GM18526 (cell line): ENCODE data around the gene NAALADL2.

Experiments used
- POLR2A ChIP-seq: IDR thresholded peaks from 3 replicates; pipeline ENCODE4 v1.6.1; 2011; ENCODE audit not compliant: insufficient read length; ENCODE audit errors: extremely low read depth

The NAALADL2 gene

GRCh38 chr3:175118382-175118941, 259.3 kb downstream of the NAALADL2 start:
- no peak for TF ChIP-seq POLR2A

- TF ChIP-seq POLR2A: no peak
These were observed 262.1 kb downstream of the NAALADL2 start for GRCh38 chr3:175121225-175121624.

- no peak for TF ChIP-seq POLR2A
These were observed 268.0 kb downstream of the NAALADL2 start for GRCh38 chr3:175127075-175127662.

- TF ChIP-seq POLR2A: no peak
These were observed 270.0 kb downstream of the NAALADL2 start for GRCh38 chr3:175129126-175129525.

- no peak for TF ChIP-seq POLR2A
These were observed 270.4 kb downstream of the NAALADL2 start for GRCh38 chr3:175129571-175129970.

GRCh38 chr3:175144368-175144767, 285.2 kb downstream of the NAALADL2 start:
- TF ChIP-seq POLR2A: no peak

- TF ChIP-seq POLR2A: no peak
These were observed 287.1 kb downstream of the NAALADL2 start for GRCh38 chr3:175146258-175146657.

GRCh38 chr3:175149675-175150074, 290.5 kb downstream of the NAALADL2 start:
- no peak for TF ChIP-seq POLR2A

- TF ChIP-seq POLR2A: no peak
These were observed 291.8 kb downstream of the NAALADL2 start for GRCh38 chr3:175150812-175151401.

- no peak for TF ChIP-seq POLR2A
These were observed 294.5 kb downstream of the NAALADL2 start for GRCh38 chr3:175153595-175153994.

GRCh38 chr3:175155172-175155571, 296.0 kb downstream of the NAALADL2 start:
- TF ChIP-seq POLR2A: no peak

GRCh38 chr3:175159202-175159601, 300.1 kb downstream of the NAALADL2 start:
- TF ChIP-seq POLR2A: no peak

GRCh38 chr3:175161291-175161690, 302.2 kb downstream of the NAALADL2 start:
- TF ChIP-seq POLR2A: no peak

GRCh38 chr3:175163686-175164085, 304.6 kb downstream of the NAALADL2 start:
- TF ChIP-seq POLR2A: no peak

GRCh38 chr3:175176556-175176955, 317.4 kb downstream of the NAALADL2 start:
- TF ChIP-seq POLR2A: no peak

GRCh38 chr3:175179055-175179454, 319.9 kb downstream of the NAALADL2 start:
- no peak for TF ChIP-seq POLR2A

- TF ChIP-seq POLR2A: no peak
These were observed 325.3 kb downstream of the NAALADL2 start for GRCh38 chr3:175184392-175184791.
